Cardiac septum (tissue), 1 donor: Measurements from ENCODE around the gene ZFHX2. TPM values are rescaled to one million over a fixed set of nuclear protein-coding genes. Genes with fewer than 3 reads are reported as not detected.
"Not testable (repeated sequence)": the region's sequence is repeated elsewhere in the genome, so short reads cannot be mapped to it uniquely, and the experiment has no call there.

Experiments used
- DNase-seq: peaks from one replicate; pipeline ENCODE4 v3.0.0-alpha.2; 2020; ENCODE audit warnings: low spot score
- intact Hi-C: fragments of 100-400 bp; cut with DNase I; formaldehyde crosslinking; loops from one replicate; pipeline ENCODE4 v1.14.0; 2022
- total RNA-seq: library from RNA; stranded (reverse); fragmentation: NEBNext Ultra II Directional; extraction: Animal tissue kit (Norgen Biotek cat#: 25700); gene quantifications from one replicate; pipeline ENCODE4 v1.2.1, GENCODE V29; 2021
- donor health status: DM: no; HTN: no; CAD: no.

Gene ZFHX2
- total RNA-seq, 1 donor from 2014 or later, result 1.3 TPM

DNA sequence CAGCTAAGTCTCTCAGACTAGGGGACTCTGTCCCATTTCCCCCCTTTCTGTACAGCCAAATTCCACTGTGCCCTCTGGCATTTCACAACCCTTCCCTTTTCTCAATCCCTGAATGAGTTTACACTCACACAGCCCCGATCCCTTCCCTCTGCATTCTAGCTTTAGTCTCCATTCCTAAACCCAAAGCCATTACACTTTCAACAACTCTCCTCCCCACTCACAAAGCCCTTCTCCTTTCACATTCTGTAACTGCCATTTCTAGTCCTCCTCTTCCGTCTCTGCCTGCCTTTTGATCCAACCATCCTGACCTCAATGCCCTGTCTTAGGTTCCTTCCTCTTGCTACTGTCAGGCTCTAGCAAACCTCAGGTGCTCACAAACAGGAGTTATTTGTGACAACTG lies 3.6 kb downstream of the ZFHX2 start:
- no peak for DNase-seq
- intact Hi-C loops, result no loop called here

DNA sequence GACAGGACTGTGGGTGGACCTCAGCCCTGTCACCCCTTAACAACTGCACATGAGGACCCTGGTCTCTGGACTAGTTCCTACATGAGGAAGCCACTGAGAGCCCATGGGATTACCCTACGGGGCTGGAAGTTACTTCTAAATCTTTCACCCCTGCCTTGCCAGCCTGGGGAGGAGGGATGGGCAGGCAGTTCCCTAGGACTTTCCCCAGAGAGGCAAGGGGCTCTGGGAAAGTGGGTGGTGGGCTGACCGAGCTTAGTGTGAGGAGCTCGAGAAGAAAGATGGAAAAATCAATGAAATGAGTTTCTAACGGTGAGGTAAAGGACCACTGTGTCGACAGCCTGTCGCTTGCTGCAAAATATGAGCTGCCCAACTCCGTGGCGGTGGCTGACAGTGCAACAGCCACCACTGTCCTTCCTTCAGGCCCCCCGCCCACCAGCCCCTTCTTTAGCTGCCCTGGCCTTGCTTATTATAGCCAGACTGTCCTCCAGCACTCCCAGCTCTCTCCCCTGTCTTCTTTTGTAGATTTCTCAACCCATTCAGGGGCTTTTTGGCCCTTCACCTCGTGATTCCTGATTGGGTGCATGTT lies 5.0 kb downstream of the ZFHX2 start:
- no peak for DNase-seq
- intact Hi-C loops, result no loop called here

- intact Hi-C loops, result no loop called here
- no peak for DNase-seq
These were observed 5.7 kb downstream of the ZFHX2 start for GRCh38 chr14:23545740-23546365.

- intact Hi-C loops, result no loop called here
- DNase-seq, result no peak
These were observed 6.8 kb downstream of the ZFHX2 start for GRCh38 chr14:23544511-23545447.

DNA sequence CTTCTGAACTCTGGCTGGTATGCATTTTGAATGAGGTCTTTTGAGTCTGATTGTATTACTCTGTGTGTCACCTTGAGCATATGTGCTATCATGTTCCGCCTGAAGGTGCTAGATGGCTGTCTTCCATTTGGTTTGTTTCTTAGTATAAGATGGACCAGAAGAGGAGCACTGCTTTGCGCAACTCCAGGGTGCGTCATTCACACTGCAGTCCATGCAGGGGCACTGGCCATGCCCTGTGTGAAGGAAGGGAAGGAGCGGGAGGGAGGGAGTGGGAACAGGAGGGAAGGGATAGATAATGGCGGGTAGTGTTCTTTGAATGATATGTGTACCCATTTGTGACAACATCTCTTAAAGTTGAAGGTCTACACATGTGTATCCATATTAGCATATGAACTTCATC lies 8.2 kb downstream of the ZFHX2 start:
- intact Hi-C loops, result no loop called here
- no peak for DNase-seq

DNA sequence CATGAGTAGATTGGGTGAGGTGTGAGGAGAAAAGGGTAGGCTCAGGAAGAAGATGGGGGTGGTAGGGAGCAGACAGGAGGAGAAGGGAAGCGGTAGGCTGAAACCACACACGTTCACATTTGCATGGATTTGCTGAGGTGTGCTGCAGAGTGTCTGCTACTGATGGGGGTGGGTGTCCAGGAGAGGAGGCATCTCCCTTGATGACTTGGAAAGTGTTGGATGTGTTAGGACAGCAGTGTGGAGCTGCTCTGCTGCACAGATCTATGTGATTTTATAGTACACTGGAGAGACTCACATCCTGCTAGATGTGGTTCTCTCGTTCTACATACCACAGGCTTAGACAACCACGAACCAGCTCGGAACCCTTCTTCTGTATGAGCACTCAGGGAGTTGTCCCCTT lies 9.3 kb downstream of the ZFHX2 start:
- no peak for DNase-seq
- intact Hi-C loops, result no loop called here

- no peak for DNase-seq
- intact Hi-C loops, result no loop called here
These were observed 11.5 kb downstream of the ZFHX2 start for GRCh38 chr14:23540141-23540469.

GRCh38 chr14:23539248-23540140 lies 12.1 kb downstream of the ZFHX2 start:
- intact Hi-C loops, result loop anchor here (10.0 kb wide), 1 partner anchor 55 kb away; no protein-coding TSS in a partner anchor
- no peak for DNase-seq

GRCh38 chr14:23538785-23539184 lies 12.8 kb downstream of the ZFHX2 start:
- intact Hi-C loops, result loop anchor here (10.0 kb wide), 1 partner anchor 54 kb away; no protein-coding TSS in a partner anchor
- no peak for DNase-seq

GRCh38 chr14:23538050-23538718 lies 13.4 kb downstream of the ZFHX2 start:
- intact Hi-C loops, result loop anchor here (10.0 kb wide), 1 partner anchor 53 kb away; no protein-coding TSS in a partner anchor

GRCh38 chr14:23537351-23538049 lies 14.1 kb downstream of the ZFHX2 start:
- intact Hi-C loops, result loop anchor here (10.0 kb wide), 1 partner anchor 53 kb away; no protein-coding TSS in a partner anchor
- DNase-seq, result no peak

More at GRCh38 chr14:23538050-23538718, 13.4 kb downstream of the ZFHX2 start:
- DNase-seq, result no peak

DNA sequence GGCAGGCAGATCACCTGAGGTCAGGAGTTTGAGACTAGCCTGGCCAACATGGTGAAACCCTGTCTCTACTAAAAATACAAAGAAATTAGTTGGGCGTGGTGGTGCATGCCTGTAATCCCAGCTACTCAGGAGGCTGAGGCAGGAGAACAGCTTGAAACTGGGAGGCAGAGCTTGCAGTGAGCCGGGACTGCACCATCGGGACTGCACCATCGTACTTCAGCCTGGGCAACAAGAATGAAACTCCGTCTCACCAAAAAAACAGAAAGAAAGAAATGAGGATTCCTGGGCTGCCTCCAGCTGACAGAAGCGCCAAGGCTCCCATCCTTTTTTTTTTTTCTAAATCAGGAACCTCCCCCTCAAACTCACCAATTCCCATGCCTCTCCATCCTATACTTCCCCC lies 14.7 kb downstream of the ZFHX2 start:
- intact Hi-C loops, result loop anchor here (10.0 kb wide), 1 partner anchor 52 kb away; no protein-coding TSS in a partner anchor

GRCh38 chr14:23536494-23536893 lies 15.1 kb downstream of the ZFHX2 start:
- intact Hi-C loops, result loop anchor here (10.0 kb wide), 1 partner anchor 52 kb away; no protein-coding TSS in a partner anchor
- DNase-seq, result no peak

More for the DNA sequence above, 14.7 kb downstream of the ZFHX2 start:
- DNase-seq, result not testable (repeated sequence)

GRCh38 chr14:23535943-23536342 lies 15.6 kb downstream of the ZFHX2 start:
- intact Hi-C loops, result loop anchor here (10.0 kb wide), 1 partner anchor 51 kb away; no protein-coding TSS in a partner anchor
- DNase-seq, result no peak

DNA sequence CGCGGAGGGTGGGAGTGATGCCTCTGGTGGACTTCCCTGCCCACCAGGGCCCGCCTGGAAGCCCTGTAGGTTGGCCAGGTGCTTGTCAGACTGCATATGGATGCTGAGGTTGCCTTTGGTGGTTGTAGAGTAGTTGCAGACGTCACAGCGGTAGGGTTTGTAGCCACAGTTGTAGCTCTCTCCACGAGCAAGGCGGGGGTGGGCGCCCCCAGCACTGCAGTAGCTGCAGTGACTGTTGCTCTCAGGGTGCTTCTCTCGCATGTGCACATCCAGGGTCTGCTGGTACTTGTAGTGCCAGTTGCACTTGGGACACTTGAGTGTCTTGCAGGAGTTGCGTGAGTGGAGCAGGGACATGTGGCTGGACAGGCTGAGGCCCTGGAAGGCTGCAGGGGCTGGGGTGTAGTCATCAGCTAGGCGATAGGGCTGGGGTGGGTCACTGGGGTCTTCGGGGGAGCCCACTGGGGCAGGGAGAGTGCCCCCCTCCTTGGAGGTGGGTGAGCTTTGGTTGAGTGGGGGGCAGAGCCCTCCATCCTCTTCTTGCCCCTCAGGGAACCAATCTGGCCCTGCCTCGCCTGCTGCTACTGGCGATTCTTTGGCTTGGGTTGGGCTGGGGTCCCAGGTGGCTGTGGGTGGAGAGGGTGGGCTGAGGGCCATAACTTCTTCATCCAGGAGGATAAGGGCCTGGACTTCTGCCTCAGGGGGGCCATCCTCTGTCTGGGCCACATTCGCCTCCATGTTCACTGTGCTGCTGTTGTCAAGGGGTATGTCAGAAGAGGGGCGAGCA lies 17.7 kb downstream of the ZFHX2 start:
- intact Hi-C loops, result loop anchor here (10.0 kb wide), 1 partner anchor 49 kb away; no protein-coding TSS in a partner anchor
- DNase-seq, result no peak

DNA sequence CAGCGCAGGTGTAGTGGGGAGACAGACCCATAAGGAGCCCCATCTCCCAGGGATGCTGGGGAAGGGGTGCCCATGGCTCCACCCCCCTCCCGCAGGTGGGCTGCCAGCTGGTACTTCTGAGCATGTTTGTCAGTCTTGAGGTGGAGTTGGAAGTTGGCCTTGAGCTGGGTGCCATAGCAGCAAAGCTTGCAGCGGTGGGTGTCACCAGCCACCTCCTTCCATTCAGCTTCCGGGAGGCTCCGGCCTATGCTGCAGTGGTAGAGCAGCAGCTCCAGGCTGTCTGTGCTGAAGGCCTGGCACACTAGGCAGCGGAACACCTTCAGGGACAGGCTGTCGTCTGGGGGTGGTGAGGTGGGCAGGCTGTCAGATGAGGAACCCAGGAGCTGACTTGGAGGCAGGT lies 18.9 kb downstream of the ZFHX2 start:
- intact Hi-C loops, result loop anchor here (10.0 kb wide), 1 partner anchor 48 kb away; no protein-coding TSS in a partner anchor
- DNase-seq, result no peak

- DNase-seq, result no peak
- intact Hi-C loops, result loop anchor here (10.0 kb wide), 1 partner anchor 47 kb away; no protein-coding TSS in a partner anchor
These were observed 20.2 kb downstream of the ZFHX2 start for GRCh38 chr14:23531391-23531790.
